ENCODE results near the gene XRCC1.
"Not testable (repeated sequence)": the region's sequence is repeated elsewhere in the genome, so short reads cannot be mapped to it uniquely, and the experiment has no call there.

The XRCC1 gene

DNA sequence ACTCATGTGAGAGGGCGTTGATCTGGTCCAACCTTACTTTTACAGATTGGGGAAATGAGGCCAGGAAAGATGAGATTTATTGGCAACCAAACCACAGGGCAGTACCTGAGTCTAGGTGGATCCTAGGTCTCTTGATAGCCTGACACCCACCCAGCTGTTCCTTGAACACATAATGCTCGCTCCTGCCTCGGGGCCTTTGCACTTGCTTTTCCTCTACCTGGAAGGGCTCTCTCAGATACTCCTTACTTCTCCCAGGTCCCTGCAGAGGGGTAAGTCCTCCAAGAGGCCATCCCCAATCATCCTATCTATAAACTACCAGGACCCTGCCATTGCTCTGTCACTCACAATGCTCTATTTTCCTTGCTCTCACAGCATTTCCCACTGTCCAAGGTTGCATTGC, 34.9 kb downstream of the XRCC1 start:
- no peak for DNase-seq

DNA sequence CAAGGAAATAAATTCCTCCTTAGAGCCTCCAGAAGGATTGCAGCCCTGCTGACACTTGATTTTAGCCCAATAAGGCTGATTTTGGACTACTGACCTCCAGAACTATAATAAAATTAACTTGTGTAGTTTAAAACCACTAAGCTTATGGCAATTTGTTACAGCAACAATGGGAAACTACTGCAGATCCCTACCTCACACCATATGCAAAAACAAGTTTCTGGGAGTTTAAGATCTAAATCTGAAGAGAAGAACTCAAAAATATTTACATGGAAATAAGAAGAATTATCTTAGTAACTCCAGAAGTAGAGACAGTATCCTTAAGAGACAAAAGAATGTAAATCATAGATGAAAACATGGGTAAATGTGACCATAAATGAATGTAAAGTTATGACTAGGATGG, 36.4 kb downstream of the XRCC1 start:
- no peak for DNase-seq

DNA sequence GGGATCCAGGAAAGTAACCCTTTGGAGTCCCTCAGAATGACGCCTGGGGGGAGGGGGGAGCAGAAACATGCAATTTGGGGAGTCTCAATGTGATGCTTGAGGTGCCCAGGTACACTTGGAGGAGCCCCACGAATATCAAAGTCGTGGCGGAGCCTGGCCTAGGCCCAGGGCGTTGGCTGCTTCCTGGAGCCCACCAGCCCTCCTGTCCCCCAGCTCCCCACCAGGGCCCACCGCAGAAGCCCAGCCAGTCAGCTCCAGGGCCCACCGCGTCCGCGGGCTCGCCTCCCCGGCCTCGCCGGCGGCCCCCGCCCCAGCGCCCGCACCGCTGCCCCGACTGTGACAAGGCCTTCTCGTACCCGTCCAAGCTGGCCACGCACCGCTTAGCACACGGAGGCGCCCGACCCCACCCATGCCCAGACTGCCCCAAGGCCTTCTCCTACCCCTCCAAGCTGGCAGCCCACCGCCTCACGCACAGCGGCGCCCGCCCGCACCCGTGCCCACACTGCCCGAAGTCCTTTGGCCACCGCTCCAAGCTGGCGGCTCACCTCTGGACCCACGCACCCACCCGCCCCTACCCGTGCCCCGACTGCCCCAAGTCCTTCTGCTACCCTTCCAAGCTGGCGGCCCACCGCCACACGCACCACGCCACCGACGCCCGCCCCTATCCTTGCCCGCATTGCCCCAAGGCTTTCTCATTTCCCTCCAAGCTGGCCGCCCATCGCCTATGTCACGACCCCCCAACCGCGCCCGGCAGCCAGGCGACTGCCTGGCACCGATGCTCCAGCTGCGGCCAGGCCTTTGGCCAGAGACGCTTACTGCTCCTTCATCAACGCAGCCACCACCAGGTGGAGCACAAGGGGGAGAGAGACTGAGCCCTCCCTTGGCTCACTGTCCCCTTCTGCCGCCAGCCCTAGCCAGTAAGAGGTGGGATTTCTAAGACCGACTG, 40.2 kb downstream of the XRCC1 start:
- DNase-seq, result peak; percentile 82

DNA sequence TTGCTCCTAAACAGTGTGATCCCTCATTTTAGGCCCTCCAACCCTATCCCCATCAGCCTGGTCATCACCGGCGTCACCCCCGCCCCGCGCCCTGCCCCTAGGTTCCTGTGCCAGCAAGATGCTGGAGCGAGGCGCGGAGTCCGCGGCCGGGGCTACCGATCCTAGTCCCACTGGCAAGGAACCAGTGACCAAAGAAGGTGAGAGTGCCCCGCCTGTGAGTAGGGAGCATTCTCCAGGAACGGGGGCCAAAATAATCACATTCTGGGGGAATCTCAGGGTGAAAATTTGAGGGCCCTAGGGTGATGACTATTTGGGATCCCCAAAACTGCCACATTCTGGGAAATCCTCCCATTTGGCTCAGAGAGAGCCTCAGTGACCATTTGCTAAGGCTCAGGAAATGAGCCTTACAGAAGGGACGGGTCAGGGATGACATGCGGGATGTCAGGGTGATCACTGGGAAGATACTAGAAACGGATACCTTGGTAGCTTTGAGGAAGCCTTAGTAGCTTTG, 41.0 kb downstream of the XRCC1 start:
- no peak for DNase-seq

DNA sequence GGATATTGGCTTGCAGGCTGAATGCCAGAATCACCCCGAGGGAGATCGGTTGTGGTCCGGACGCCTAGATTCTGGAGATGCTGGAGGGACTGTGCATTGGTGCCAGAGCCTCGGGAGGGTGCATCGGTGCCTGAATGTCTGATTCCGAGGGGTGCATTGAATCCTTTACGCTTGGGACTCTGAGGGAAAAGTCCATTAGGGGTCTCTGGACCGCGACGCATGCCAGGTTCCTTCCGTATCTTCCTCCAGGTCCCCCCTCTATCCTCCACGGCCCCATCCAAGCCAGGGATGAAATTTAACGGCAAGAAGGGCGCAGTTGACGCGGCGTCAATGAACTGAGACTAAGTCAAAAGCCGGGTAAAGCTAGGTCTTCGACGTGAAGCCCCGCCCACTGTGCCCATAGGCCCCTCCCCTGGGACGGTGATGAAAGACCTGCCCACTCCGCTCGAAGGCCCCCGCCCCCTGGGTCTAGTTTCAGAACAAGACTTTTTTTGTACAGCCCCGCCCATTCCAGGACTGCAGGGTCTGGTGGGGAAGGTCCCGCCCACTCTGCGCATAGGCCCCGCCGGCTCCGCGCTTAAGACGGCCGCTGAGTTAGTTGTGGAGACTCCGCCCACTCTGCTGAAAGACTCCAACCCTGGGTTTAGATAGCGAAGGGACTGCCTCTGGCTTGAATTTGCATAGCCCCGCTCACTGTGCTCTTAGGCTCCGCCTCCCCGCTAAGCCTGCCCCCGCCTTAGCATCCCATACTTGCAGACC, 41.6 kb downstream of the XRCC1 start:
- peak; percentile 100 for DNase-seq

DNA sequence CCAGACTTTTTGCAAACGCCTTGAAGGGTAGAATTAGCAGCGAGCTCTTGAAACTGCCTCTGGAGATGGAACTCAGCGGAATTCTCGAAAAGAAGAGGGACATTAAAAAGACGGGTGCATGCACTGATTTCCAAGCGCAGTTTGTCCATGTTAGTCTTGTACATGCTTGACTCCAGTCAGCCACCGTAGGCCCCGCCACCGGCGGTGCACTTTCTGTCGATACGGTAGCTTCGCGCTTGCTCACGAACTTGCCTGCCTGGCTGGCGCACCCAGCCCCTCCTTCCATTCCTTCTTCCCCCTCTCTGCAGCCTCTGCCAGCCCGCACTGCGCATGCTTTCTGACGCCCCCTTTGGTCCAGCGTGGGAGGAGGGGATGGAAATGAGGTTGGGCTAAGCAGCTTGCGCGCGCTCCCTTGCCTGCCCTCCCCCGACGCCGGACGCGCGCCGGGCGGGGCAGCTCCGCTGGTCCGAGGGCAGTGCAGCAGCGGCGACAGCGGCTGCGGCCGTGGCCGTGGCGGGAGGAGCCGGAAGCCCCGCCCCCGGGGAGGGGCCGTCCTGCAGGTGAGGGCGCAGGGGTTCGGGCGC, 42.3 kb downstream of the XRCC1 start, which contains the start of gene ZNF575:
TSS of gene ZNF575 (plus strand) at position 227 of the 584 bp plus-strand sequence. CDS start 1,235 bp downstream, outside the sequence.
- DNase-seq, result peak; percentile 89

DNA sequence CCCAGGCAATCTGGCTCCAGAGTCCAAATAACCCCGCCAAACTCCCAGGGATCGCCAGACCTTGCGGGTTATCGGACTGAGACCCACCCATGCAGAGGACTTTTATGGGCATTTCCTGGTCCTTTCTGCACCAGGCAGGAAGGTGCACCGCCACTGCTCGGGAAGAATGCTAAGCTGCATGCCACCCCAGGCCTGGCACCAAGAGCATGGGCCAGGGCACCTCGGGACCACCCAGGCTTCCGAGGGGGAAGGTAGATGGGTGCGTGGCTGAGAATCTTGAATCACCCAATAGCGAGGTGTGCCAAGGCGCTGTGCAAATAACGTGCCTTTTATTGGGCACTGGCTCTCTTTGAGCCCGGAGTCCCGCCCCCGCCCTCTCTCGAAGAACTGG, 42.8 kb downstream of the XRCC1 start:
- peak; percentile 79 for DNase-seq

DNA sequence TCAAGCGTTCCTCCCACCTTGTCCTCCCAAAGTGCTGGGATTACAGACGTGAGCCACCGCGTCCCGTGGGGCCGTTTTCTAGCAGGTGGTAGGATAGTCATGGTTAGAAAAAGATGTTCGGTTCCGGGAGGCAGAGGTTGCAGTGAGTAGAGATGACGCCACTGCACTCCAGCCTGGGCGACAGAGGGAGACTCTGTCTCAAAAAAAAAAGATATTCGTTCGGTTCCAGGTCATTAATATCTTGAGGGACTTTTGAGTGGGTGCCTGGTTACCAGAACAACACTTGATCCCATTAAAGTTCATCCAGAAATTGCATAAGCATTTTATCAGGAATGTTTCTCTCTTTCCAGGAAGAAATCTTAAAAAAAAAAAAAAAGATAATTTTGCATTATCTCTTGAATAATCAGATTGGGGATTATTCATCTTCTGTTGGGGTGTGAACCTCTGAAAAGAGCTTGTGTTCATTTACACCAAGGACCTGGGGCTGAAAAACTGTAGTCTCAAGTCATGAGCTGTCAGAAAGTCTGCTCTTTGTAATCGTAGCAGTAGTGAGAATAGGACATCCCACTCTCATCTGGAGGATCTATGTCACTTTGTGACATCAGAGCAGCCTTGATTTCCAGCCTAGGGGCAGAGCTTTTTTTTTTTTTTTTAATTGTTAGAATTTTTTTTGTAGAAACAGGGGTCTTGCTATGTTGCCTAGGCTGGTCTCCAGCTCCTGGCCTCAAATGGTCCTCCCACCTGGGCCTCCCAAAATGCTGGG, 47.3 kb downstream of the XRCC1 start:
- DNase-seq, result peak; percentile 32

DNA sequence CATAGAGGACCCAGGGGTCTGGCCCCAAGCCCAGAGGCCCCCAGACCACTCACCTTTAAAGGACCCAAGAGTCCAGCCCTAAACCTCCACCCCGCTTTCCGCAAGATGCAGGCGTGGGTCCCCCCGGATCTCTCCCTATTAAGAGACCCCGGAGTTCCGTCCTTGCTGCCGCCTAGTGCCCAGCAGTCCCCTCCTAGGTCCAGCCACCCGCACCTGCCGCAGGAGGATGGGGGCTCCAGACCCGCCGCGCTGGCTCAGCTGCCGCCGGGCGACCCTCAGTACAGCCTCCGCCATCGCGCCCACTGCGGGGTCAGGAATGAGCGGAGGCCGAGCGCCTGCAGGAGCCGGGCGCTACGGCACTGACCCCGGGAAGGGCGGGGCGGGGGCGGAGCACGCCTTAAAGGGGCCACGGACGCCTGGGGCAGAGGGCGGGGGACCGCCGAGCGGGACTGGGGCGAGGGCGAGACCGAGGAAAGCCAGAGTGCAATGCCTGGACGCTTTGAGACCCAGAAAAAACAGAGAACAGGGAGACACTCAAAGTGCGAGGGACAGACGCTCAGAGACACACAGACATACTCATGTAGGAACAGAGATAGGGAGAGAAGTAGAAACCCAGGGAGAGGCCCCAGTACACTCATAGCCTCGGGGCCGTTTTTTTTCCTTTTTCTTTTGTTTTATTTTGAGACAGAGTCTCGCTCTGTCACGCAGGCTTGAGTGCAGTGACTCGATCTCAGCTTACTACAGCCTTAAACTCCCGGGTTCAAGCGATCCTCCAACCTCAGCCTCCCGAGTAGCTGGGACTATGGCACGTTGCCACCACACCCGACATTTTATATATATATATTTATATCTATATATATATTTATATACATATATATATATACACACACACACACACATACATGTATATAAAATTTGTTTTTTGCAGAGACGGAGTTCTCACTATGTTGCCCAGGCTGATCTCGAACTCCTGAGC, 48.2 kb downstream of the XRCC1 start, which contains the start of gene ETHE1:
TSS of gene ETHE1 (minus strand) at position 318 of the 976 bp plus-strand sequence. CDS start at position 294, 24 bp downstream.
- peak; percentile 86 for DNase-seq

DNA sequence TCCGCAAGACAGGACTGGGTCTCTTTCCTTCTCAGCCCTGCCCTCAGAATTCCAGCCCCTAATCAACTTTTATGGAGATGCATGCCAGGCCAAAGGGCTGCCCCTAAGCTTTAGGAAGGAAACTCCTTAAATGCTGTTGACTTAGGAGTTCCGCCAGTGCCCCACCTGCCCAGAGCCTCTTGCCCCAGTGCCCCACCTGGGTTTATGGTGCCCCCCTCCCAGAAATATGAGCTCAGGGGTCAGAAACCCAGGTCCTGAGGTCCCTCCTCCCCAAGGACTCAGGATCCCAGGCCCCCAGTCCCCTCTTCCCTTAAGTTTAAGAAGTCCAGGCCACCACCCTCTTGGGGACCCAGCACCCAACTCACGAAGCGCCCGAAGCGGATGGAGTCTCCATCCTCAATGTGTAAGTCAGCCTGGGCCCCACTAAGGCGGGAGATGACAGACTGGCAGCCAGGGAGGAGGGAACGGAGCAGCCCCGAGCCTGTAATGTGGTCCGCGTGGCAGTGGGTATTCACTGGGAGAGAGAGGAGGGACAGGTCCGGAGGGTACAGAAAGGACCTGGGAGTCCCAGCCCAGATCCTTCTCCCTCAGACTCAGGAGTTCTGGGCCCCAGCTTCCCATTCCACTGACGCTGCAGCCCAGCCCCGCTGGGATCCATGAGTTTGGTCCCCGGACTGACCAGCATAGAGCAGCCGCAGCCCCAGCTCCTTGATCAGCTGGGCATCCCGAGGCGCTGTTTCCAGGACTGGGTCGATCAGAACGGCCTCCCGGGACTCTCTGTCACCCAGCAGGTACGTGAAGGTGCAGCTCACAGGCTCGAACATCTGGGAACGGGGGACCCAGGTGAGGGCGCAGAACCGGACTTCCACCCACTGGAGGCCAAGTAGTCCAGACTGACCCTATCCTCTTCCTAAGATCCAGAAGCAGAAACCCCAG, 49.2 kb downstream of the XRCC1 start:
- DNase-seq, result peak; percentile 62

DNA sequence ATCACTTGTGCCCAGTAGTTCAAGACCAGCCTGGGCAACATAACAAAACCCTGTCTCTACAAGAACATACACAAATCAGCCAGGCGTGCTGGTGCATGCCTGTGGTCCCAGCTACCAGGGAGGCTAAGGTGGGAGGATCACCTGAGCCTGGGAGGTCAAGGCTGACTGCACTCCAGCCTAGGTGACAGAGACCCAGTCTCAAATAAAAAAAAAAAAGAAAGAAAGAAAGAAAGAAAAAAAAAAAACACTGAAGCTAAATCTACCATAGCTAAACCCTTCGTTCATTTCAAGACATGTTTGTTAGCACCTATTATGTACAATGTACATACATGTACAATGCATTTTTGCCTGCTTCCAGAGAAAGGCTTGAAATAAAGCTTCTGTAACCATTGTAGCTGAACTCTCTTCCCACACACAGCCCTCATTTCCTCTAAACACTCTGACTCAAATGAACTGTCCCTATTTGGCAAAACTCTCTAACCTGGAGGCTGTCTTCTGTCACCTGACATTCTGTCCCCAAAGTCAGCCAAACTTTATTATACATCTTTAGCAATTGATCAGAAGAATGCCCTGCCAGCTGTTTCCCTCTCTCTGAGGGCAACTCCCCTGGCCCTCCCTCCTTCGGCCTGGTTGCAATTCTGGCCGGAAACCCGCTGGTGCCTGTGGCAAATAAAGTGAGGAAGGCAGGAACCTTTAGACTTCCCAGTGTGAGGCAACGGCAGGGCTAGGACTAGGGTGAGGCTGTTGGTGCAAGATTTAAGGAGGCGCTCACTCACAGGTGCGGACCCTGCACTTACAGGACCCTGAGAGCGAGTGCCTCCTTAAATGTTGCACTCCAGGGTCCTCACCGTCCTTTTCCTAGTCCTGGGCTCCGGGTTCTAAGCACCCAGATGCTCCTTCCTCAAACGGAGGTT, 50.1 kb downstream of the XRCC1 start:
- peak; percentile 69 for DNase-seq

DNA sequence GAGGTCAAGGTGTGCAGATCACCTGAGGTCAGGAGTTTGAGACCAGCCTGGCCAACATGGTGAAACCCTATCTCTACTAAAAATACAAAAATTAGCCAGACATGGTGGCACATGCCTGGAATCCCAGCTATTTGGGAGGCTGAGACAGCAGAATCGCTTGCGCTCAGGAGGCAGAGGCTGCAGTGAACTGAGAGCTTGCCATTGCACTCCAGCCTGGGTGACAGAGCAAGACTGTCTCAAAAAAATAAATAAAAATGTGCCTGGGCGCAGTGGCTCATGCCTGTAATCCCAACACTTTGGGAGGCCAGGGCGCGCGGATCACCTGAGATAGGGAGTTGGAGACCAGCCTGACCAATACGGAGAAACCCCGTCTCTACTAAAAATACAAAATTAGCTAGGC, 51.6 kb downstream of the XRCC1 start:
- DNase-seq, result not testable (repeated sequence)

DNA sequence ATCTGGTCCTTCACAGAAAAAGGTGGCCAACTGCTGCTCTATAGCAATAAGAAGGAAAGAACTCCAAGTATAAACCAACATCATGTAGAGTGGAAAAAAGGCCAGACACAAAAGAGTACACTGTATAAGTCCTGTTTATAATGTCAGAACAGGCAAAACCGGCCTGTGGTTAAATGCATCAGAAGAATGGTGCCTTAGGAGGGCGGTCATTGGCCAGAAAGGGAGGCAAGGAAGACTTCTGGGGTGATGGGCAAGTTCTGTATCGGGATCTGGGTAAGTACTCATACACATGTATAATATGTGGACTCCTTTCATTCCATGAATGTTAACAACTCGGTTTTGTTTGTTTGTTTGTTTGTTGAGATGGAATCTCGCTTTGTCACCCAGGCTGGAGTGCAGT, 52.4 kb downstream of the XRCC1 start:
- no peak for DNase-seq

DNA sequence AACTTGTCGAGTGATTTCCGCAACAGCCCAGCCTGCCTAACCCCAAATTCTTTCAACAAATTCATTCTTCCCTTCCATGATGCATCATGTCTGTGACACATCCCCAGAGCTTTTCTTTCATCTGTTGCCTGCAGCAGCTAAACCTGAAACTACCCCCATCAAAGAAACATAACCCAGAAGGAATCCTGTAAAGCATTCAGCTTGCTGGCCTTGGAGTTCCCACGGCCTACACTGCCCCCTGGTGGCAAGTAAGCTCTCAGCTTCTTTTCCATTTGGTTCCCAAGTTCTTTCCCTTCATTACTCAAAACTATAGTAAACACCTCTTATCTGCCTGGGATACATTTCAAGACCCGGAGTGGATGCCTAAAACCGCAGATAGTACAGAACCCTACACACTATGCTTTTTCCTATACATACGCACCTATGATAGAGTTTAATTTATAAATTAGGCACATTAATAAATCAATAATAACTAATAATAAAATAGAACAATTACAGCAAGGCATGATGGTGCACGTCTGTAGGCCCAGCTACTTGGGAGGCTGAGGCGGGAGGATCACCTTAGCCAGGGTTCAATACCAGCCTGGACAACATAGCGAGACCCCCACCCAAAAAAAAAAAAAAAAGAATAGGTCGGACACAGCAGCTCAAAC, 55.8 kb downstream of the XRCC1 start:
- DNase-seq, result peak; percentile 89

DNA sequence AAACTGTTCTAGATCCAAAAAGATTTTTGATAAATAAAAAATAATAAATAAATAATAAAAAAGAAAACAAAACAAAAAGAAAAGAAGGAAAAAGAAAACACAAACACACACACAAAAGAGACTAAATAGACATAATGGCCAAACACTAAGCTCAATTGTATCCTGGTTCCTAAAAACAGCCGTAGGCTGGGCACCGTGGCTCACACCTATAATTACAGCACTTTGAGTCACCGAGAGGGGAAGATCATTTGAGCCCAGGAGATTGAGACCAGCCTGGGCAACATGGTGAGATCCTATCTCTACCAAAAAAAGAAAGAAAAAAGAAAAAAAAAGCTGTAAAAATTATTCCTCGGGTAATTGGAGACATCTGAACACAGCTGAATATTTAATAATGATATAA, 57.3 kb downstream of the XRCC1 start:
- DNase-seq, result no peak

DNA sequence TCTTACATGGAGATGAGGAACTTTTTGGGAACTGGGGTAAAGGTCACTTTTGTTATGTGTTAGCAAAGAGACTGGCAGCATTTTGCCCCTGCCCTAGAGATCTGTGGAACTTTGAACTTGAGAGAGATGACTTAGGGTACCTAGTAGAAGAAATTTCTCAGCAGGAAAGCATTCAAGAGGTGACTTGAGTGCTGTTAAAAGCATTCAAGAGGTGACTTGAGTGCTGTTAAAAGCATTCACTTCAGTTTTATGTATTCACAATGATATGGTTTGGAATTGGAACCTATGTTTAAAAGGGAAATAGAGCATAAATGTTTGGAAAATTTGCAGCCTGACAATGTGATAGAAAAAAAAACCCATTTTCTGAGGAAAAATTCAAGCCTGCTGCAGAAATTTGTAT, 62.9 kb downstream of the XRCC1 start:
- DNase-seq, result not testable (repeated sequence)

DNA sequence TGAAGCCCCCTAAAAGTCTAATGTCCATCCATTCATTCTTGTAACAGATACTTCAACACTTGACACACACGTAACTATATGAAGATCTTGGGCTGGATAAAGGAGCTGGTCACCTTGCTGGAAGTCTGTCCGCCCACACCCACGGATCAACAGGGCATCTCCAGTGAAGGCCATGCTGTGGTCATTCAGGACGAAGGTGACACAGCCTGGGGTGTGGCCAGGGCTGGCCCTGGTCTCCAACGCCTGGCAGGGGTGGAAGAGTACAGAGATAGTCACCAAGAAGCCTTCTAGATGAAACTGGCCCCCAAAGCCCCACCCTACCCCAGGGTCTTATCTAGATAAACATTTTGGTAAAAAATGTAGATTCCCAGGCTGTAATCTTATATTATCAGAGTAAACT, 64.0 kb downstream of the XRCC1 start:
- DNase-seq, result no peak

DNA sequence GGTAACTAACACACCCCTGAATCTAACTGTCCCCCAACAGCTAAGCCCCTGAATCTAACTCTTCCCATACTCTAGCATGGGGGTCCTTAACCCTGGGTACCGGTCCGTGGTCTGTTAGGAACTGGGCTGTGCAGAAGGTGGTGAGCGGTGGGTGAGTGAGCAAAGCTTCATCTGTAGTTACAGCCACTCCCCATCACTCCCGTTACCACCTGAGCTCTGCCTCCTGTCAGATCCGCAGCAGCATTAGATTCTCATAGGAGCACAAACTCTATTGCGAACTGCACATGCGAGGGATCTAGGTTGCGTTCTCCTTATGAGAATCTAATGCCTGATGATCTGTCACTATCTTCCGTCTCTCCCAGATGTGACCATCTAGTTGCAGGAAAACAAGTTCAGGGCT, 64.6 kb downstream of the XRCC1 start:
- DNase-seq, result no peak
